ENCODE results near the gene OGG1. TPM values are rescaled to one million over a fixed set of nuclear protein-coding genes. Genes with fewer than 3 reads are reported as not detected.

The OGG1 gene
- total RNA-seq, 1 donor from 2014 or later = 22.2 TPM

DNA sequence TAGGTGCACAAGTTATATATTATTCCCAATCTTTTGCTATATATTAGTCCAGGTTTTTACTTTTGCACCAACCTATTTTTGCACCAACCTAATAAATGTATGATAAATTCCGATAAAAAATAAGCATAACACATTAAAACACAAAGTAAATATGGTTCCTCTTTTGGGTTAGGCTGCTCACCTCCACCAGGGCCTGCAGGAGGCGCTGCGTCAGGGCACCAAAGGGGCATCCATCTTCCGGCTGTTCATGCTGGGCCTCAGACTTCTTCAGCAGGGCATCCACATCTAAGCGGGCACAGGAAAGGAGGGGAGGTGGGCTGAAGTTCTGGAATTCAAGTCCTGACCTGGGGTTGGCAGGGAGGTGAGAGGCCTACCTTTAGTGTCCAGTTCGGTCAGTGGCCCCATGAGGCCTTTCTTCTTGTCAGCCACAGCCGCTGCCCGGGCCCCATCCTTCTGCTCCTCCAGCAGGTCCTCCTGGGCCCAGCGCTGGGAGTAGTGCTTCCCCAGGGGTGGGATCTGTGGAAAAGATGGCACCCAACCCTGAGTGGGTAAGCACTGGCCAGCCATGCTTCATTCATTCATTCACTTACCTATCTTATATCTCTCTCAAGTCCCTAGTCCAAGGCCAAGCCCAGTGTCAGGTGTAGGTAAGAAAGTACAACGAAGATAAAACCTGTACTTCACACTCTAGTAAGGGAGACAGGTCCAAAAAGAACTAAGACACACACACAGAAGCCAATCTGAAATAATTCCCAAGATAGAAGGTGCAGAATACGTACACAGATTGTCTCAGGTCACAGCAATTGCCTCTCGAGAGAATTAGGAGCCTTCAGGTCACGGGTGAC is 37.3 kb downstream of the OGG1 start:
- DNase-seq (ENCODE audit: low spot score) = no peak
- H3K27me3 Mint-ChIP-seq (ENCODE audit: unreplicated experiment) = peaks cover 4% of the 10 kb centered on the region
- no peaks in the 10 kb centered on the region for H3K9me3 Mint-ChIP-seq (ENCODE audit: unreplicated experiment)
- H3K4me3 Mint-ChIP-seq (ENCODE audit: unreplicated experiment) = no peak overlapping the region
- H3K4me1 Mint-ChIP-seq (ENCODE audit: unreplicated experiment) = peaks cover 7% of the 10 kb centered on the region
- no peak overlapping the region for H3K27ac Mint-ChIP-seq (ENCODE audit: unreplicated experiment)
- TF ChIP-seq, protein P1, sequence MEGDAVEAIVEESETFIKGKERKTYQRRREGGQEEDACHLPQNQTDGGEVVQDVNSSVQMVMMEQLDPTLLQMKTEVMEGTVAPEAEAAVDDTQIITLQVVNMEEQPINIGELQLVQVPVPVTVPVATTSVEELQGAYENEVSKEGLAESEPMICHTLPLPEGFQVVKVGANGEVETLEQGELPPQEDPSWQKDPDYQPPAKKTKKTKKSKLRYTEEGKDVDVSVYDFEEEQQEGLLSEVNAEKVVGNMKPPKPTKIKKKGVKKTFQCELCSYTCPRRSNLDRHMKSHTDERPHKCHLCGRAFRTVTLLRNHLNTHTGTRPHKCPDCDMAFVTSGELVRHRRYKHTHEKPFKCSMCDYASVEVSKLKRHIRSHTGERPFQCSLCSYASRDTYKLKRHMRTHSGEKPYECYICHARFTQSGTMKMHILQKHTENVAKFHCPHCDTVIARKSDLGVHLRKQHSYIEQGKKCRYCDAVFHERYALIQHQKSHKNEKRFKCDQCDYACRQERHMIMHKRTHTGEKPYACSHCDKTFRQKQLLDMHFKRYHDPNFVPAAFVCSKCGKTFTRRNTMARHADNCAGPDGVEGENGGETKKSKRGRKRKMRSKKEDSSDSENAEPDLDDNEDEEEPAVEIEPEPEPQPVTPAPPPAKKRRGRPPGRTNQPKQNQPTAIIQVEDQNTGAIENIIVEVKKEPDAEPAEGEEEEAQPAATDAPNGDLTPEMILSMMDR (IDR thresholded peaks at IDR 0.05; ENCODE audit: unreplicated experiment) = peak; percentile 59
- H3K36me3 Mint-ChIP-seq (ENCODE audit: low read depth, unreplicated experiment) = peaks cover 17% of the 10 kb centered on the region

DNA sequence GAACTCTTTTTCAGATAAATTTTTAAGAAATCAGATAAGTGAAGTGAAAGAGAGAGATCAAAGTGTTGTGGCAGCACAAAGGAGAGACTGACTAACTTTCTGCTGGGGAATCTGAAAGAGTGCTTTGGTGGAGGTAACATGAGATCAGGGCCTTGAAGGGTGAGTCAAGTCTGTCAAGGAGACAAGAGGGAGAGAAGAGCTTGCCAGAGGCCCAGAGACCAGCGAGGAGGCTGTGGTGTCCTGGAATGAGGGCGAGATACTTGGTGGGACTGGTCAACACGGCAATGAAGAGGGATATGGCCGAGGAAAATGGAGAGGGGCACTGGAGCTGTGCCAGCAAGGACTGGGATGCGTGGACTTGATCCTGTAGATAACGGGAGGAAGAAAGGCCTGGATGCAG is 38.0 kb downstream of the OGG1 start:
- Mint-ChIP-seq H3K4me1 (ENCODE audit: unreplicated experiment) (peaks cover 7% of the 10 kb centered on the region), H3K36me3 (ENCODE audit: low read depth, unreplicated experiment) (peaks cover 14% of the 10 kb centered on the region), H3K4me3 (ENCODE audit: unreplicated experiment) (peak overlapping the region; percentile 21), H3K27me3 (ENCODE audit: unreplicated experiment) (peaks cover 5% of the 10 kb centered on the region), H3K9me3 (ENCODE audit: unreplicated experiment) (no peaks in the 10 kb centered on the region), H3K27ac (ENCODE audit: unreplicated experiment) (no peak overlapping the region)
- TF ChIP-seq, protein P1 (IDR thresholded peaks at IDR 0.05; ENCODE audit: unreplicated experiment) = no peak
- no peak for DNase-seq (ENCODE audit: low spot score)

DNA sequence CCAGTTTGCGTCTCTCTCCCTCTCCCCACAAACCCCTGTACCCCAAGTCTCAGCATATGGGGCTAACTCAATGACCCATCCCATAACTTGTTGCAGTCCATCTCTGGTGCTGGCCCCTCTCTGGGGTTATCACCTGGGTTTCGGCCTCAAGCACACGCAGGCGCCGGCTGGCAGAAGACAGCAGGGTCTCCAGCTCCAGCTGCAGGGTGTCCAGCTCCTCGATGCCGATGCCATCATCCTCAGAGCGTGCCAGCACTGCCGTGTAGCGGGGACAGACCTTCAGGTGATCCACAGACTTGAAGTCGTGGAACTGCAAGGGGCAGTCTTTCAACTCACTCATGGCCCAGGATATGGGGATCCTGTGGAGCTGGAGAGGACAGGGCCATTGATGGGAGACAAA is 41.4 kb downstream of the OGG1 start:
- no peaks in the 10 kb centered on the region for H3K9me3 Mint-ChIP-seq (ENCODE audit: unreplicated experiment)
- peaks cover 18% of the 10 kb centered on the region for H3K4me1 Mint-ChIP-seq (ENCODE audit: unreplicated experiment)
- peak overlapping the region; percentile 58 for H3K4me3 Mint-ChIP-seq (ENCODE audit: unreplicated experiment)
- DNase-seq (ENCODE audit: low spot score) = no peak
- peaks cover 16% of the 10 kb centered on the region for H3K27me3 Mint-ChIP-seq (ENCODE audit: unreplicated experiment)
- peaks cover 28% of the 10 kb centered on the region for H3K36me3 Mint-ChIP-seq (ENCODE audit: low read depth, unreplicated experiment)
- TF ChIP-seq, protein P1 (IDR thresholded peaks at IDR 0.05; ENCODE audit: unreplicated experiment) = no peak
- no peak overlapping the region for H3K27ac Mint-ChIP-seq (ENCODE audit: unreplicated experiment)

DNA sequence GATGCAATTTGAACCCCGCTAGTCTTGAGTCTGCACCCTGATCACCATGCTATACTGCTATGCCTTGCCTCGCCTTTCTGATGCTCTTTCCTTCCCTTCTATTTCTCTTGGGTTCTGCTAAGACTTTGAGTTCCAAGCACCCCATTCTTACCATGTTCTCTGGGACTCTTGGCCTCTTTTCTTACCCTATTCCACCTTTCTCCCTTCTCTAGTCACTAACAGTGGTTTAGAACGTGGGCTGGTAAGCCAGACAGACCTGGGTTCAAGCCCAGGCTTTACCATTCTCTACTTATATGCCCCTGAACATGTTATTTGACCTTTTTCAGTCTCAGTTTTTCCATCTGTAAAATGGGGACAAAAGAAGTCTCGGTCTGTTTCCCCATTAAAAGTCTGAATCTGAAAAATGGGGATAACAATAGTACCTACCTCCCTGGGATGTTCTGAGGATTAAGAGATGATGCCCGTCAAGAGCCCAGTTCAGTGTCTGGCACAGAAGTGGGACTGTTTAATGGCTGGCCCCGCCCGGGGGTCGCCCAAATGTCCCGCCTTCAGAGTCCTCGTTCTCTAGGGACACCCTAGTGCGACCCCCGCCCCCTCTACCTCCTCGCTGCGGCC is 42.1 kb downstream of the OGG1 start:
- H3K4me3 Mint-ChIP-seq (ENCODE audit: unreplicated experiment) = peak overlapping the region; percentile 85
- H3K4me1 Mint-ChIP-seq (ENCODE audit: unreplicated experiment) = peaks cover 20% of the 10 kb centered on the region
- peaks cover 16% of the 10 kb centered on the region for H3K27me3 Mint-ChIP-seq (ENCODE audit: unreplicated experiment)
- no peak for DNase-seq (ENCODE audit: low spot score)
- H3K9me3 Mint-ChIP-seq (ENCODE audit: unreplicated experiment) = no peaks in the 10 kb centered on the region
- TF ChIP-seq, protein P1 (IDR thresholded peaks at IDR 0.05; ENCODE audit: unreplicated experiment) = no peak
- H3K27ac Mint-ChIP-seq (ENCODE audit: unreplicated experiment) = peak overlapping the region; percentile 99
- peaks cover 29% of the 10 kb centered on the region for H3K36me3 Mint-ChIP-seq (ENCODE audit: low read depth, unreplicated experiment)
